Stimulated activated CD8-positive, alpha-beta memory T cell treated with anti-CD3 and anti-CD28 coated beads, Interleukin-7, amount 100 ng/mL, for 4 hours (primary cell): Measurements from ENCODE around the gene C20orf141.
"Not testable (repeated sequence)": the region's sequence is repeated elsewhere in the genome, so short reads cannot be mapped to it uniquely, and the experiment has no call there.

ENCODE experiments used
- DNase-seq, 2 donors: peaks; one replicate each; pipeline ENCODE4 v3.0.0-alpha.2; 2020; ENCODE audit warnings: low read depth in 2 of 2

The C20orf141 gene

DNA sequence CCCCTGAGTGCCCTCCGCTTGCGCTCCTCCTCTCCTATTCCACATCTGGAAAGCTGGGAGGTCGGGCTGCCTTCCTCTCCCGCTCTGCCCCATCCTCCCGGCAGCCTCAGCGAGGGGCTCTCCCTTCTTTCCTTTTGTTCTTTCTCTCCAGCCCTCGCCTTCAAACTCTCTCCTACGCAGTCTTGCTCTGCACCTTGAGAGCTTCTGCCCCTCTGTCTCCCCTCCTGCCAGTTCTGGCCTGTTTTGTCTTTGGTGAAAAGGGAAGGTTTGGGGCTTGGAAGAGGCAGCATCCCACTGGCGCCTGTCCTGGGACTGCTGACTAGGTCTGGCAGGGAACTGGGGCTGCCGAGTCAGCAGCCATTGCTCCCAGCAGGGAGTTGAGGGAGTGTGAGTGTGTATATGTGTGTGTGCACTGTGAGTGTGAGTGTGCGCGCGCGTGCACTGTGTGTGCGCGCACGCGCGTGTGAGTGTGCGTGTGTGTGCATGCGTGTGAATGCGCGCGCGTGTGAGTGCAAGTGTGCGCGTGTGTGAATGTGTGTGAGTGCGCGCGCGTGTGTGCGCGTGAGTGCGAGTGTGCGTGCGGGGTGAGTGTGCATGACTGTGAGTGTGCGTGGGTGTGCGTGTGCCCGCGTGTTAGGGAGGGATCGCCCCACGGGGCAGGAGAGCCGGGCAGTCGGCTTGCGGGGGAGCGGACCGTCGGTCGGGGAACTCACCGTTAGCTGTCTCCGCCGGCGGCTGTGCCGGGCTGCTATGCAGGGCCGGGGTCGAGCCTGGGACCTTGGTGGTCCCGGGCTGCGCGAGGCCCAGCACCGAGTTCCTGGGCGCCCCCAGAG is 14.9 kb upstream of the C20orf141 start:
- no peak for DNase-seq

DNA sequence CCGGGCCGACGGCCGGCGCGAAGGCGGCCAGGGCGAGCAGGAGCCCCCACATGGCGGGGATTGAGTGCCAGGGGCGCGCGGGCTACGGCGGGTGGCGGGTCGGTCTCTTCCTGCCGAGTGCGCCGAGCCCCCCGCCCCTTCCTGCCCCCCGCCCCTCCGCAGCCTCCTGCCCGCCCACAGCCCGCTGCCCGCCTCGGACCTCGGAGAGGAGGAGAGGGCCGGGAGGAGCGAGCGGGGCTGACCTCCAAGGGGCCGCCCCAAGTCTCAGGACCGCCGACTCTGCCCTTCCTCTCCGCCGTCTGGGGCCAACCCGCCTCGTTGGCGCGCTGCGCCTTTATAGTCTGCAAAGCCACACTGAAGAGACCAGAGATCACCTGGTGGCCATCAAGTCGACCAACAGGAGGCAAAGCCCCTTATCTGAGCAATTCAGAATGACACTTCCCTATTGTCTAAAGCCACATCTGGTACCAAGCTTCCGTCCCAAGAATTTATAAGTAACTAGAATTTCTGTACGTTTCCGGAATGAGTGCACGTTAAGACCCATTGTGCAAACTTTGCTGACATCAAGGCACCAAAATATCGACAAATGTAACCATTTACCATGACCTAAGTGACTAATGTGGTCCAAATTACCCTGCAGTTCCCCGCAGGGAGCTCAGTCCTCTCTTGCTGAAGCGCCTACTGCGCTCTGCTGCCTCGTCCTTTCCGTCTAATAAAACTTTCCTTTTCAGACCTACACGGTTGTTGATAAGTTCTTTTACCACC is 14.1 kb upstream of the C20orf141 start, which contains the start of gene CPXM1:
TSS of gene CPXM1 (minus strand) at position 107 of the 765 bp plus-strand sequence. CDS start at position 52, 55 bp downstream.
- DNase-seq, result no peak

DNA sequence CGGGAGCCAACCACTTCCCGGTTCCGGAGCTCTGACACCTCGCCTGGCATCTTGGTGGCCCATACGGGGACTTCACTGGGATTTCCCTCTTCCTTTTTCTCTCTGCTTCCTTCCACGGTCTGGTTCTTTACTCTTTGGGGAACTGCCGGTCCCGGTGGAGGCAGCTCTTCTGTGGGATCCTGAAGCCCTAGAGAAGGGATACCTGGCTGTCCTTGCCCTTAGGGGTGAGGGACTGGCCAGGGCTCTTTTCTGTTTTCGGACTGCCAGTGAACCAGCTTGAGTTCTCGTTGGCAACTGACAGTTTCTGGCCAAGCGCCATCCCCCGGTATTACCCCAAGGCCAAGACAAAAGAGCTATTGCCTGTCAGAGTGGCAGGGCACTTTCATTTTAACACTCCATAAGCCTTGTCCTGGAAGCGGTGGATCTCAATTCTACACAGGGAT is 13.5 kb upstream of the C20orf141 start:
- DNase-seq, result no peak

DNA sequence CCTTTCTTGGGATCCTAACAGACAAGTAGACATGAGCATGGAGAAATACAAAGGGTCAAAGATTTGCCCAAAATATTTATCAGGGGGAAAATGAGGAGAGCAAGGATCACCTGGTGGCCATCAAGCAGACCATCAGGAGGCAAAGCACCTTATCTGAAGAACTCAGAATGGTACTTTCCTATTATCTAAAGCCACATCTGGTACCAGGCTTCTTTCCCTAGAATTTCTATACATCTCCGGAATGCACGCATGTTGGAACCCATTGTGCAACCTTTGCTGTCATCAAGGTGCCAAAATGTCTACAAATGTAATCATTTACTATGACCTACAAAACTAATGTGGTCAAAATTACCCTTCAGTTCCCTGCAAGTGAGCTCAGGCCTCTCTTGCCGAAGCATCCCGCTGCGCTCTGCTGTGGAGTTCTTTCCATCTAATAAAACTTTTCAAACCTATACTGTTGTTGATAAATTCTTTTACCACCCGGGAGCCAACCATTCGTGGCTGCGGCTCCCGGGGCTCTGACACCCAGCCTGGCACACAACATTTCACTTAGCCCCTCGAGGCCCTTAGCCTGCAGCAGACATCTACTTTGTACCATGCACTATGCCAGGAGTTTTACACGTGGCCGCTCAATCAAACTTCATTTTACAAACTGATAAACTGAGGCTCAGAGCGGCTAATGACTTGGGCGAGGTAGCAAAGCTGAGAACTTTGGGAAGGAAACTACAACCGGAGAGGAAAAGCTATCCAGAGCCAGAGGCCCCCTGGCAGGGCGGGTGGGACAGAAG is 10.6 kb upstream of the C20orf141 start:
- no peak for DNase-seq

DNA sequence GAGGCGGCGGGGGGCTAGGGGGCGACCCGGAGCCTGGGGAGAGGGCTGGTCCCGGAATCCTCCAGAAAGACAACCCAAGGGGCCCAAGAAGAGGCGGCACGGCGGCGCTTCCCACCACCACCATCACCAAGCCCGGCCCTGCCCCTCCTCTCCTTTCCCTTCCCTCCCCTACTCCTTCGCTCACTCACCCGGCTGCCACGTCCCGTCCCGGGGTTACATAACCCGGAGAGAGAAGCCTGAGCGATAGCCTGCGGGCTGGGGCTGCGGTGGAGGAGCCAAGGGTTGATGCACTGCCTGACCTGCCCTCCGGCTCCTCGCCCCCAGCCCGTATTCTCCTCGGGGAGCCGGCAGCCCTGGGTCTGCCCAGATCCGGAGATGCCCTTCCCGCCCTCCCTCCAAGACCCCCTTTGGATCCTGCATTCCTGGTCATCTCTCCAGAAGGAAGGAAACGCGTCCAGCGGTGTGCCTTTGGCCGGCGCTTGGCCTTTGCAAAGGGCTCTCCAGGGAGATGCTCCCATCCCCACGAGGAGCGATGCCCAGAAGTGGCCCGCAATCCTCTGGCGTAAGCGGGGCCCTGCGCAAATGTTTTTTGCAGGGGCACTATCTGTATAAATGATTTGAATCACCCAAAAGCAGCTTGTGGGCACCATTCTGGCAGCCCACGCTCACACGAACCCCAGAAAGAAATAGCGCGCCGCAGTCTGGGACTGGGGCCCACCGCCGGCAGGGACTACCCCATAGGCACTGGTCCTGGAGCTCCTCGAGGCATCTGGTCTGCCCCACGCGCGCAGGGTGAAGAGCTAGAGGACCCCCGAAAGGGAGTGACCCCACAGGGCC is 9.7 kb upstream of the C20orf141 start:
- no peak for DNase-seq

DNA sequence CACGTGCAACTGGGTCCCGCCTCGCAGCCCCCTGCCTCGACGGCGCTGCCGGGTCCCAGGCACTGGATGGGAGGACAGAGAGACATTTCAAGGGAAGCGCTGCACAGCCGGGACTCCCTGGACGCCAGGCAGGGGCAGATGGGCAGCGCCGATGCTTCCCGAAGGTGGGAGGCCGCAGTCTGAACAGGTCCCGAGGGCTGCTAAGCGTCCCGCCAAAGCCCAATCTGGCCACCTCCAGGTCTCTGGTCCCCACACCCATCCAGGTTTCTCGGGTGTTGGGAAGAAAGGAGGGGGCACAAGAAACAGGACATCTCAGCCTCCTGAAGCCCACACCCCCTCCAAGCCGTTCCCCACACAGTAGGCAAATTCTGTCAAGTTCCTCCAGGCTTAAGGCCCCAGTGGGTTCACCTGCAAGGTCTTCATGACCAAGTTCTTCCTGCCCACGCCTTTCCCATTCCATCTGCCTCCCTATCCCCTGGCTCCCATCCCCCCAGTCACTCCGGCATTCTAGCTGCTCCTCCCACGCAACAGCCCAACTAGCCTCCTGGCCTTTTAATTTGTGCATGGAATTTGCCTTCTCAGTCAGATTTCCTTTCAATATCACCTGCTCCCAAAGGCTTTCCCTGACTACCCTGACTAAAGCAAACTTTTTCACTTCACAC is 9.0 kb upstream of the C20orf141 start:
- no peak for DNase-seq

DNA sequence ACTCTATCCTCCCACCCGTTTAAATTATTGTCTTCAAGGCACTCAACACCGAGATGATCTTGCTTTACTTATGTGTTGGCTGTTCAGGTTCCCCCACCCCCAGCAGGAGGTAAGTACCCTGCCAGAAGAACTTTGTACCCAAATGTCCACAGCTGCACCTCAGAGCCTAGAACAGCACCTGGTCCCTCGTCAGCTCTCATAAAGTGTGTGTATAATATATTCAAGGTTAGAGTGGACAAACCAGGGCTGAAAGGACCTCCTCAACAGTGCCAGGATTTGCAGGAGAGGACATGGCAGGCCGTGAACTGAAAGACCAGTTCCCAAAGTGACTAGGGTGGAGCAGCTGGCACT is 8.5 kb upstream of the C20orf141 start:
- no peak for DNase-seq

DNA sequence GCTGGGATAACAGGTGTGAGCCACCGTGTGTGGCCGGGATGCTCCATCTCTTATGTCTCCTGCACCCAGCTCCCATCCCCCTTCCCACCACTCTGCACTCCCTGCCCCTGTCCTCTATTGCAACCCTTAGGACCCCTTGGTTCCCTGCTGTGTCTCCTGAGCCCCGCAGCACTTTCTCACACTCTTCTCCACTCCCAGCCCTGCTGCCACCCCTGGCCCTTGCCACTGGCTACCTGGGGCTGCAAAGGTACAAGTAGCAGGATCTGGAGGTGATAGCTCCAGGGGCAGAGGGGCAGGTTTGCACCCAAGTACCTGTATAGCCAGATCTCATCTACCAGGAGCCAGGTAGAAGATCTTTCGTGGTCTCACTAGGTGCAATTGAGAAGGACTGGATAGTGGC is 7.8 kb upstream of the C20orf141 start:
- no peak for DNase-seq

DNA sequence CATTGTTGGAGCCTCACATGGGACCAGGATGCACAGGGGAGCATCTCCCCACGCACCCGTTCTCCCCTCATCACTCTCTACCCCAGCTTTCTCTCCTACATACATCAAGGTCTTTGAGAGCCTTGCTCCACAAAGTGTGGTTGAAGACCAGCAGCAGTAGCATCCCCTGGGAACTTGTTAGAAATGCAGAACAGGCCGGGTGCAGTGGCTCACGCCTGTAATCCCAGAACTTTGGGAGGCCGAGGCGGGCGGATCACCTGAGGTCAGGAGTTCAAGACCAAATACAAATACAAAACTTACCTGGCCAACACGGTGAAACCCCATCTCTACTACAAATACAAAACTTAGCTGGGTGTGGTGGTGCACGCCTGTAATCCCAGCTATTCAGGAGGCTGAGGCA is 6.9 kb upstream of the C20orf141 start:
- not testable (repeated sequence) for DNase-seq

DNA sequence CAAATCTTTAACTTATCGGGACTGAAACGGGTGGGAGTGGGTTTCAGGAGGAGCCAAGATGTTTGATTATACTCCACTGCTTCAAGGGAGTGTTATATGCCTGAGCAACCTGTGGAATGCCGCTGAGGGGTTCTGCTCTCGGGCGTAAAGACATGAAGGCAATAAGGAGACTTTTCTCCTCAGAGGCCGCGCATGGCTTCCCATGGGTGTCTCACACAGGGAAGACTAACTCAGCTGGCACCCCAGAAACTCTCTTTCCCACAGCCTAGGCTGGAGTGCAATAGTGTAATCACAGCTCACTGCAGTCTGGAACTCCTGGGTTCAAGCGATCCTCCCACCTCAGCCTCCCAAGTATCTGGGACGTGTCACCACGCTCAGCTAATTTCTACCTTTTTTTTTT is 5.1 kb upstream of the C20orf141 start:
- DNase-seq, result no peak

DNA sequence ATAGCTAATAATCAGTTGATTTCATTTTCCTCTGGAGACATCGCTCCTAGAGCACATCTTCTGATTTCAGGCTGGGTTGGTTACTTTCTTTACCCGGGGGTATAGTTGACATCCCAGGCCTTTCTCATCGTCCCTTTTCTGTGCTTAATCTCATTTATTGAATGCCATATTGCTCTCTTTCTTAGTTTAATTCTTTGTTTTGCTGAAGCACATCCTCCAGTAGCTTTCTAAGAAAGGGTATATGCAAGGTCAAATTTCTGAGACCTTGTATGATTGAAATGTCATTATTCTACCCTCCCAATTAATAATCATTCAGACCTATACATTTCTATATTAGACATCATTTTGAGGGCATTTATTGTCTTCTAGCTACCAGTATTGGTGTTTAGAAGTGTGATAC is 2.6 kb upstream of the C20orf141 start:
- no peak for DNase-seq

DNA sequence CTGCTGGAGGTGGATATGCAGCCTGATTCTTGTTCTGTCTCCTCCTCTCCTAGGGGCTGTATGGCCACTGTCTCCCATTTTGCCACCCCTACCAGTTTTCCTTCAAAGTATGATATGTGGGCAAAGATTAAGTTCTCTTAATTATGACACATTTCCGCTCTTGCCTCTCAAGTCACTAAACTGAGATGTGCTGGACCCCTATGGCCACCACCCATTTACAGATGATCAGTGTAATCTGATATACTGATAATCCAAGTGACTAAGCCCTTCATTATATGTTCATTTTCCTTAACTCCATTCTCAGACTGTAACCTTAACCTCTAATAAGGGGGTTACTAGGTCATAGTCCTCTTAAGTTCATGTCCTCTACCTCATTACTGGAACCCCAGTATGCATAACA is 711 bp upstream of the C20orf141 start:
- DNase-seq, result no peak

DNA sequence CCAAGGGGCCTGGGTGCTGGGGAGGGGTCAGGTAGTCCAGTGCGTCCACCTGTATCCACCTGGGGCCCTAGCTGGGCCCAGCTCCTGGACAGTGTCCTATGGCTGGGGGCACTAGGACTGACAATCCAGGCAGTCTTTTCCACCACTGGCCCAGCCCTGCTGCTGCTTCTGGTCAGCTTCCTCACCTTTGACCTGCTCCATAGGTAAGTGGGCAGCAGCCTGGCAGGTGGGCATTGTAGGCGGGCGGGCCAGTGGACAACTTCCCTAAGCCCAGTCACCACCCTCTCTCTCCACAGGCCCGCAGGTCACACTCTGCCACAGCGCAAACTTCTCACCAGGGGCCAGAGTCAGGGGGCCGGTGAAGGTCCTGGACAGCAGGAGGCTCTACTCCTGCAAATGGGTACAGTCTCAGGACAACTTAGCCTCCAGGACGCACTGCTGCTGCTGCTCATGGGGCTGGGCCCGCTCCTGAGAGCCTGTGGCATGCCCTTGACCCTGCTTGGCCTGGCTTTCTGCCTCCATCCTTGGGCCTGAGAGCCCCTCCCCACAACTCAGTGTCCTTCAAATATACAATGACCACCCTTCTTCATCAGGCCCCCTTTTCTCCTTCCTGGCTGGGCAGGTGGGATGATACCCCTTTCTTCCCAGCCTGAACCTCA is 584 bp downstream of the C20orf141 start:
- no peak for DNase-seq

DNA sequence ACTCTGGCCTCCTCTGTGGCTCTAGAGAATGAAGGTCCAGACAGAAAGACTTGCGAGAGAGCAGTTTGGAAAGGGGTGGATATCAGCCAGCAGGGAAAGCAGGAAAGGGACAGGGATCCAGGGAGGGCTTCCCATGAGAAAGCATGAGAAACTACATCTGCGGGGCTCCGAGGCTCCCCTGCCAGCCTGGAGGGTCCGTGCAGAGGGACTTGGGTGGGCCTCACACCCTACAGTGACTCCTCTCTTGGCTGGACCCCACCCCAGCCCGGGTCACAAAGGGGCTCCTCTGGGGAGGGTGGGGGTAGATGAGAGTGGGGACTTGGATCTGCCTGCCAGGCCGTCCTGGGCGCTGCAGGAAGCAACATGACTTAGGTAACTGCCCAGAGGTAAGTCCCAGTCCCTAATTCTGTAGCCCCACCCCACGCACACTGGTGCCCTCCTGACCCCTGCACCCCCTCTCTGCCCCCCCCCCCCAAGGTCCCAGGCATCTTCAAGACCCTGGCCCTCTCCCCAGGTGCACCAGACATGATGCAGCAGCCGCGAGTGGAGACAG is 1.3 kb downstream of the C20orf141 start, which contains the start of gene TMEM239:
TSS of gene TMEM239 (plus strand) at position 335 of the 553 bp plus-strand sequence. CDS start at position 526, 191 bp downstream.
- no peak for DNase-seq

DNA sequence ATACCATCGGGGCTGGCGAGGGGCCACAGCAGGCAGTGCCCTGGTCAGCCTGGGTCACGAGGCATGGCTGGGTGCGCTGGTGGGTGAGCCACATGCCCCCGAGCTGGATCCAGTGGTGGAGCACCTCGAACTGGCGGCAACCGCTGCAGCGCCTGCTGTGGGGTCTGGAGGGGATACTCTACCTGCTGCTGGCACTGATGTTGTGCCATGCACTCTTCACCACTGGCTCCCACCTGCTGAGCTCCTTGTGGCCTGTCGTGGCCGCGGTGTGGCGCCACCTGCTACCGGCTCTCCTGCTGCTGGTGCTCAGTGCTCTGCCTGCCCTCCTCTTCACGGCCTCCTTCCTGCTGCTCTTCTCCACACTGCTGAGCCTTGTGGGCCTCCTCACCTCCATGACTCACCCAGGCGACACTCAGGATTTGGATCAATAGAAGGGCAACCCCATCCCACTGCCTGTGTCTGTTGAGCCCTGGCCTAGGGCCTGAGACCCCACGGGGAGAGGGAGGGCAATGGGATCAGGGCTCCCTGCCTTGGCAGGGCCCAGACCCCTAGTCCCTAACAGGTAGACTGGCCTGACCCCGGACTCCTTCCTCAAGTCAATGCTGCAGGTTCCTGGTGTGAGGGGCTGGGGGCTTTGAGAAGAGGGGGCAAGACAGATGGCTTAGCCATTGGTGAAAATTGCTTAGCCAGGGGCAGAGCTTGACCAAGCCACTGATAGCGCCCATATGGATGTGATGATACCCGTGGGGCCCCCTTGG is 2.0 kb downstream of the C20orf141 start:
- DNase-seq, result no peak

DNA sequence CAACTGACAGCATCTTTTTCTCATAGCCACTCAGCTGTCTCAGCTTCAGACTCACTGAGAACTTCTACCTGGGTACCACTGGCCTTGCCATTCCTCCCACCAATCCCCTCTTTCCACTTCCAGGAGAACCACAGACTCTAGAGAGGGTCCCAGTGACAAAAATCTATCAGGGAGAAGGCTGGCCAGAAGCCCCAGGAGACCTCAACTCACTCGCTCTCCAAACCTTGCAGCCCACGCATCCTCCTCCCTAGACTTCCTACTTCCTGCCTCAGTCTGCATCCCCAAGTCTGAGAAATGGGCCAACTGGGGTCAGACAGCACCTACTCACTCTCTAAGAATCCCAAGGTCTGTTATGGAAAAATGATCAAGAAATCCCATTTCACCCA is 2.5 kb downstream of the C20orf141 start:
- DNase-seq, result no peak

DNA sequence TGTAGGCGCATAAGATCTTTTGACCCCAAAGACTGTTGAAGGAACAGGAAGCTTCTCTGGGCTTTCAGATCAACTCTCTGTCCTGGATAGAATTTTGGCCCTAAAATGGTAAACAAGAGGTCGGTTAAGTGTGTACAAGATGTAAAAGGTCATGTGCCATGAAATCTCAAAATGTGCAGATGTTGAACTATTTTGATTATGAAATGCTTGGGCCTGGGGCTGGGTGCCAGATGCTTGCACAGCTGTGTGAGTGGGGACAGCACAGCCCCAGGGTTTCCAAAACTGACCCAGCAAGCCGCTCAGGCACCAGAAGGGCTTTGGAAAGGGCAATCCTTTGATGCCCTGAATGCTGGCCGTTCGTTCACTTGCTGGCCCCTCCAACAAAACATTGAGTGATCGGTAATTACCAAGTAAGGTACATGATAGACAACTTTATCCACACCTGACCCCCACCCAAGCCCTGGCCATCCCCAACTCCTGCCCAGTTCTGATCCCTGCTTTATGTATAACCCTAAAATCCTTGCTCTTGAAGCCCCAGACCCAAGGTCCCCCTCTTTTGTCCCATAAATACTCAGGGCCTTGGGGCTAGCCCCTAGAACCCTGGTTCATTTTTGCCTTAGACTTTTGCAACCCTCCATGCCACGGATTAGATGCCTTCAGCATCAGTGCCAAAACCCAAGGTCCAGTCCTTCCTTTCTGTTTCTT is 3.3 kb downstream of the C20orf141 start:
- no peak for DNase-seq

DNA sequence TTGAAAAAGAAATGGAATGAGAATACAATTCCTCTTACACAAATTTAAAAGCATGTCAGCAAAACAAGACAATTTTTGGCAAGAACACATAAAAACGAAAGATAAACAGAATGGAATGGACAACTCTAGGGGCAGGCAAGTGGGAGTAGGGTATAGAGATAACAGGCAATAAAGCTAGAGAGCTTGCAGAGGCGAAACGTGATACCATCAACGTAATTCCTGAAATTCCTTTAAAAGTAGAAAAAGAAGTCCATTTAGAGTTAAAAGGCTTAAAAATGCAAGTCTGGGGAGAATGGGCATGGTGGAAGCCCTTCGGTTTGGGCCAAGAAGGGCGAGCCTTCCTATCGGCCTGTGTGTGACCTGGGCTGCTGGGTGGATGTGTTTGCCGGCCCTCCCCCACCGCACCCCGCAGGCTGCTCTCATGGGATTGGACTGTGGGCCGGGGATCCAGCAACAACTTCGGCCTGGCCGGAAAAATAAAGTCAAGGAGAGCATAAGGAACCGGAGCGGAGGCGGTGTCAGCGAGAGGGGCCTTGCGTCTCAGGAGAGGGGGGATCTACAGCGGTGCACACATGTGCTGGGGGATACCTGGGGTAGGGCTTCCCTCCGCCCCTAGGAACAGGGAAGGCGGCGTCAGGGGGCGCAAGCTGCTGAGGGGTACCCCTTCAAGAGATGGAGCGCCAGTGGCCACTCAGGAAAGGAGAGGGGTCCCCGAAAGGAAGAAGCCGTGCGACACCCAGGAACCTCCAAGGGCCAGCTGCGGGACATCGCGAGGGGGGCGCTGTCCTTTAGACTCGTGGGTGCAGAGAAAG is 5.5 kb downstream of the C20orf141 start:
- no peak for DNase-seq
